H9 (cell line): ENCODE results near the gene POMT2. TPM values are rescaled to one million over a fixed set of nuclear protein-coding genes. Genes with fewer than 3 reads are reported as not detected.

Experiments used
- DNase-seq: peaks from one replicate; pipeline ENCODE4 v3.0.0-alpha.2; 2017
- H2AFZ ChIP-seq: one replicate; pipeline ENCODE4 v1.6.1; 2013; ENCODE audit warnings: mild to moderate bottlenecking, low read length, control low read depth, moderate library complexity
- H2AK5ac ChIP-seq: 2 replicates; pipeline ENCODE4 v1.6.1; 2013; ENCODE audit warnings: low read length, control low read depth, mixed read lengths; ENCODE audit not compliant: insufficient read length
- H2BK120ac ChIP-seq: one replicate; pipeline ENCODE4 v1.6.1; 2013; ENCODE audit warnings: low read depth, mild to moderate bottlenecking, low read length, control low read depth, inconsistent platforms; ENCODE audit not compliant: poor library complexity, severe bottlenecking
- H2BK12ac ChIP-seq: 2 replicates; pipeline ENCODE4 v1.6.1; 2013; ENCODE audit warnings: low read length, control low read depth, mixed read lengths, low read depth; ENCODE audit not compliant: insufficient read length
- H2BK15ac ChIP-seq: 2 replicates; pipeline ENCODE4 v1.6.1; 2013; ENCODE audit warnings: low read depth, low read length, control low read depth
- H2BK20ac ChIP-seq: one replicate; pipeline ENCODE4 v1.6.1; 2013; ENCODE audit warnings: low read depth, mild to moderate bottlenecking, low read length, control low read depth, inconsistent platforms; ENCODE audit not compliant: poor library complexity, severe bottlenecking
- H2BK5ac ChIP-seq: 2 replicates; pipeline ENCODE4 v1.6.1; 2013; ENCODE audit warnings: low read length, control low read depth, mixed read lengths; ENCODE audit not compliant: insufficient read length
- H3K14ac ChIP-seq: 2 replicates; pipeline ENCODE4 v1.6.1; 2013; ENCODE audit warnings: low read length, control low read depth; ENCODE audit not compliant: insufficient read depth
- H3K18ac ChIP-seq: 2 replicates; pipeline ENCODE4 v1.6.1; 2013; ENCODE audit warnings: low read depth, mild to moderate bottlenecking, mixed read lengths, low read length, control low read depth; ENCODE audit not compliant: insufficient read length
- H3K23ac ChIP-seq: 2 replicates; pipeline ENCODE4 v1.6.1; 2013; ENCODE audit warnings: low read length, control low read depth, mixed read lengths, low read depth; ENCODE audit not compliant: insufficient read length
- H3K23me2 ChIP-seq: 2 replicates; pipeline ENCODE4 v1.6.1; 2013; ENCODE audit warnings: low read depth, mild to moderate bottlenecking, mixed read lengths, low read length, control low read depth; ENCODE audit not compliant: insufficient read length, poor library complexity, severe bottlenecking
- H3K27ac ChIP-seq: 2 replicates; pipeline ENCODE4 v1.5.1; 2013; ENCODE audit warnings: low read length, control low read depth, mixed read lengths, low read depth; ENCODE audit not compliant: insufficient read length
- H3K27me3 ChIP-seq: 2 replicates; pipeline ENCODE4 v1.6.1; 2013; ENCODE audit warnings: low read length, control low read depth, inconsistent platforms; ENCODE audit not compliant: insufficient read depth
- H3K4ac ChIP-seq: 2 replicates; pipeline ENCODE4 v1.6.1; 2013; ENCODE audit warnings: low read depth, mild to moderate bottlenecking, control low read depth, inconsistent platforms, low read length, moderate library complexity
- H3K4me1 ChIP-seq: 2 replicates; pipeline ENCODE4 v1.6.1; 2013; ENCODE audit warnings: low read length, control low read depth, inconsistent platforms; ENCODE audit not compliant: insufficient read depth
- H3K4me2 ChIP-seq: 2 replicates; pipeline ENCODE4 v1.6.1; 2013; ENCODE audit warnings: low read length, control low read depth, mixed read lengths; ENCODE audit not compliant: insufficient read length, insufficient read depth
- H3K56ac ChIP-seq: 2 replicates; pipeline ENCODE4 v1.6.1; 2013; ENCODE audit warnings: low read depth, mild to moderate bottlenecking, mixed read lengths, low read length, control low read depth; ENCODE audit not compliant: insufficient read length
- H3K79me1 ChIP-seq: 2 replicates; pipeline ENCODE4 v1.6.1; 2013; ENCODE audit warnings: low read depth, mild to moderate bottlenecking, moderate library complexity, low read length, control low read depth, inconsistent platforms; ENCODE audit not compliant: insufficient read depth, poor library complexity, severe bottlenecking
- H3K79me2 ChIP-seq: 2 replicates; pipeline ENCODE4 v1.6.1; 2013; ENCODE audit warnings: low read length, control low read depth, inconsistent platforms; ENCODE audit not compliant: insufficient read depth
- H3K9ac ChIP-seq: 2 replicates; pipeline ENCODE4 v1.6.1; 2013; ENCODE audit warnings: low read length, control low read depth, mixed read lengths; ENCODE audit not compliant: insufficient read length; ENCODE audit errors: extremely low read depth
- H3K9me3 ChIP-seq: one replicate; pipeline ENCODE4 v1.6.1; 2013; ENCODE audit warnings: low read depth, low read length, inconsistent platforms; ENCODE audit not compliant: control insufficient read depth
- H3T11ph ChIP-seq: one replicate; pipeline ENCODE4 v1.6.1; 2013; ENCODE audit warnings: mild to moderate bottlenecking, low read length, control low read depth, inconsistent platforms
- H4K20me1 ChIP-seq: one replicate; pipeline ENCODE4 v1.6.1; 2013; ENCODE audit not compliant: control insufficient read depth, insufficient read length, insufficient read depth
- H4K5ac ChIP-seq: 2 replicates; pipeline ENCODE4 v1.6.1; 2013; ENCODE audit warnings: low read depth, mild to moderate bottlenecking, mixed read lengths, low read length, control low read depth; ENCODE audit not compliant: insufficient read length
- H4K8ac ChIP-seq: replicated peaks from 2 replicates; pipeline ENCODE4 v1.6.1; 2013; ENCODE audit warnings: low read length, control low read depth, mixed read lengths, low read depth; ENCODE audit not compliant: insufficient read length
- H4K91ac ChIP-seq: 2 replicates; pipeline ENCODE4 v1.6.1; 2013; ENCODE audit warnings: low read depth, mild to moderate bottlenecking, moderate library complexity, mixed read lengths, low read length, control low read depth; ENCODE audit not compliant: insufficient read length
- H3K27ac Mint-ChIP-seq, 3 experiments: 2 replicates in 2 of 3; 3 replicates in 1 of 3; pipeline ENCODE4 v1.8.0; 2020 to 2021; ENCODE audit warnings: mixed read lengths in 3 of 3, mild to moderate bottlenecking in 1 of 3, moderate library complexity in 1 of 3
- H3K27me3 Mint-ChIP-seq: 2 replicates; pipeline ENCODE4 v1.8.0; 2021; ENCODE audit warnings: low read depth, mild to moderate bottlenecking, moderate library complexity, mixed read lengths
- H3K36me3 Mint-ChIP-seq, 3 experiments: 2 replicates in 2 of 3; 3 replicates in 1 of 3; pipeline ENCODE4 v1.8.0; 2020 to 2021; ENCODE audit warnings: low read depth in 3 of 3, mixed read lengths in 3 of 3; ENCODE audit not compliant: insufficient read depth in 1 of 3
- H3K4me1 Mint-ChIP-seq, 2 experiments: 2 replicates each; pipeline ENCODE4 v1.8.0; 2020; ENCODE audit warnings: mixed read lengths in 2 of 2
- H3K4me3 Mint-ChIP-seq, 2 experiments: 2 replicates in 1 of 2; 3 replicates in 1 of 2; pipeline ENCODE4 v1.8.0; 2020 to 2021; ENCODE audit warnings: mild to moderate bottlenecking in 2 of 2, mixed read lengths in 2 of 2, moderate library complexity in 1 of 2
- H3K9me3 Mint-ChIP-seq, 2 experiments: 2 replicates in 1 of 2; 3 replicates in 1 of 2; pipeline ENCODE4 v1.8.0; 2020; ENCODE audit warnings: mild to moderate bottlenecking in 2 of 2, mixed read lengths in 2 of 2, moderate library complexity in 1 of 2
- WGBS: extraction: QIAGEN DNeasy Blood & Tissue Kit; methylation state at CpG from one replicate; pipeline ENCODE4 v1.1.7; 2013; ENCODE audit warnings: missing lambda C conversion rate, low lambda C conversion rate, mixed read lengths; ENCODE audit not compliant: insufficient read length; ENCODE audit errors: extremely low coverage; 5-methylcytosine and 5-hydroxymethylcytosine counted together
- total RNA-seq: library from RNA; stranded (reverse); gene quantifications from 2 replicates; pipeline ENCODE4 v1.2.1, GENCODE V29; 2021
- TF ChIP-seq, protein P1 (sequence below): fragments of 200-600 bp; sonication (generic); conservative IDR thresholded peaks from 3 replicates; pipeline ENCODE4 v1.8.0; 2021; ENCODE audit warnings: antibody characterized with exemption, mild to moderate bottlenecking

POMT2 gene
- total RNA-seq, 1 experiment from 2014 or later: 25.2 TPM

DNA sequence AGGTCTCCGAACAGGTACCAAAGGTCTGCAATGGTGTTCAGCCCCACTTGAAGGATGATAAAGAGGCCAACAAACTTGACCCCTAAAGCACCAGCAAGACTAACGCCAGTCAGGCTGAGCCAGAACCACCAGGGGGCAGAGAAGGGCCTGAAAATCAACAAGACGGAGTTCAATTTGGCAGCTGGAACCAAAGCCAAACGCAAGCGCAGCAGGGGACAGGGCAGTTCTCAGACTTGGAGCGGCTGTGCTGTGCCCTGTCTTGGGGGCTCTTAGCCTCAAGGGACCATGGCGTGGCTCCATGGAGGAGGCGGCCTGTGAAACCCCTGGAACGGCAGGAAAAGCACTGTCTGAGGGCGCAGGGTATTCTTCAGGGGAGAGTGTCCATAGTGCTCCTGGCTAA, 19.6 kb downstream of the POMT2 start:
- H3K9me3 ChIP-seq: no peaks in the 10 kb centered on the region
- H3K36me3 Mint-ChIP-seq: peaks cover 5 to 33% (median 24%) of the 10 kb centered on the region in 3 experiments; a peak in 5 of 7 replicates
- H3K4me3 Mint-ChIP-seq: no peak overlapping the region
- no peak overlapping the region for H3K27ac ChIP-seq
- H2BK12ac ChIP-seq: no peak overlapping the region
- no peak overlapping the region for H4K91ac ChIP-seq
- no peak overlapping the region for H2BK120ac ChIP-seq
- no peaks in the 10 kb centered on the region for H3K27me3 ChIP-seq
- H3K23me2 ChIP-seq: no peaks in the 10 kb centered on the region
- no peaks in the 10 kb centered on the region for H3K27me3 Mint-ChIP-seq
- no peak overlapping the region for H3T11ph ChIP-seq
- no peak overlapping the region for H4K8ac ChIP-seq
- no peak overlapping the region for H3K4ac ChIP-seq
- no peaks in the 10 kb centered on the region for H4K20me1 ChIP-seq
- peak; percentile 88 for DNase-seq
- no peaks in the 10 kb centered on the region for H3K79me1 ChIP-seq
- no peak overlapping the region for H4K5ac ChIP-seq
- H2AFZ ChIP-seq: no peak overlapping the region
- H3K23ac ChIP-seq: no peak overlapping the region
- no peak overlapping the region for H3K14ac ChIP-seq
- no peak overlapping the region for H2AK5ac ChIP-seq
- no peaks in the 10 kb centered on the region for H3K79me2 ChIP-seq
- H3K56ac ChIP-seq: no peak overlapping the region
- H3K18ac ChIP-seq: no peak overlapping the region
- no peak overlapping the region for H3K4me2 ChIP-seq
- H3K27ac Mint-ChIP-seq: peak overlapping the region in 1 of 3 experiments; percentile 31; a peak in 2 of 7 replicates
- H3K9ac ChIP-seq: no peak overlapping the region
- TF ChIP-seq, protein P1, sequence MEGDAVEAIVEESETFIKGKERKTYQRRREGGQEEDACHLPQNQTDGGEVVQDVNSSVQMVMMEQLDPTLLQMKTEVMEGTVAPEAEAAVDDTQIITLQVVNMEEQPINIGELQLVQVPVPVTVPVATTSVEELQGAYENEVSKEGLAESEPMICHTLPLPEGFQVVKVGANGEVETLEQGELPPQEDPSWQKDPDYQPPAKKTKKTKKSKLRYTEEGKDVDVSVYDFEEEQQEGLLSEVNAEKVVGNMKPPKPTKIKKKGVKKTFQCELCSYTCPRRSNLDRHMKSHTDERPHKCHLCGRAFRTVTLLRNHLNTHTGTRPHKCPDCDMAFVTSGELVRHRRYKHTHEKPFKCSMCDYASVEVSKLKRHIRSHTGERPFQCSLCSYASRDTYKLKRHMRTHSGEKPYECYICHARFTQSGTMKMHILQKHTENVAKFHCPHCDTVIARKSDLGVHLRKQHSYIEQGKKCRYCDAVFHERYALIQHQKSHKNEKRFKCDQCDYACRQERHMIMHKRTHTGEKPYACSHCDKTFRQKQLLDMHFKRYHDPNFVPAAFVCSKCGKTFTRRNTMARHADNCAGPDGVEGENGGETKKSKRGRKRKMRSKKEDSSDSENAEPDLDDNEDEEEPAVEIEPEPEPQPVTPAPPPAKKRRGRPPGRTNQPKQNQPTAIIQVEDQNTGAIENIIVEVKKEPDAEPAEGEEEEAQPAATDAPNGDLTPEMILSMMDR: peak; percentile 89
- peaks cover 2% of the 10 kb centered on the region in 2 experiments for H3K4me1 Mint-ChIP-seq
- WGBS: no CpG with 5 or more reads among the region's 10 CpGs
- no peak overlapping the region for H2BK15ac ChIP-seq
- H3K9me3 Mint-ChIP-seq: no peaks in the 10 kb centered on the region
- H2BK5ac ChIP-seq: no peak overlapping the region
- no peaks in the 10 kb centered on the region for H3K4me1 ChIP-seq
- no peak overlapping the region for H2BK20ac ChIP-seq
